Activated T-cell treated with anti-CD3 and anti-CD28 coated beads, Interleukin-2, amount 50 U/mL, for 24 hours (primary cell): Measurements from ENCODE around the gene ALB.

ENCODE experiments used
- DNase-seq: peaks from one replicate; pipeline ENCODE4 v3.0.0-alpha.2; 2020
- H3K27ac Mint-ChIP-seq: 2 replicates; pipeline ENCODE4 v1.8.0; 2020; ENCODE audit warnings: mild to moderate bottlenecking, mixed read lengths
- H3K27me3 Mint-ChIP-seq: 2 replicates; pipeline ENCODE4 v1.8.0; 2020; ENCODE audit warnings: mixed read lengths
- H3K36me3 Mint-ChIP-seq: 2 replicates; pipeline ENCODE4 v1.8.0; 2020; ENCODE audit warnings: low read depth, mixed read lengths
- H3K4me1 Mint-ChIP-seq: 2 replicates; pipeline ENCODE4 v1.8.0; 2020; ENCODE audit warnings: low read depth, mixed read lengths
- H3K4me3 Mint-ChIP-seq: 2 replicates; pipeline ENCODE4 v1.8.0; 2020; ENCODE audit warnings: mild to moderate bottlenecking, moderate library complexity, mixed read lengths
- H3K9me3 Mint-ChIP-seq: 2 replicates; pipeline ENCODE4 v1.8.0; 2020; ENCODE audit warnings: mixed read lengths

ALB gene

DNA sequence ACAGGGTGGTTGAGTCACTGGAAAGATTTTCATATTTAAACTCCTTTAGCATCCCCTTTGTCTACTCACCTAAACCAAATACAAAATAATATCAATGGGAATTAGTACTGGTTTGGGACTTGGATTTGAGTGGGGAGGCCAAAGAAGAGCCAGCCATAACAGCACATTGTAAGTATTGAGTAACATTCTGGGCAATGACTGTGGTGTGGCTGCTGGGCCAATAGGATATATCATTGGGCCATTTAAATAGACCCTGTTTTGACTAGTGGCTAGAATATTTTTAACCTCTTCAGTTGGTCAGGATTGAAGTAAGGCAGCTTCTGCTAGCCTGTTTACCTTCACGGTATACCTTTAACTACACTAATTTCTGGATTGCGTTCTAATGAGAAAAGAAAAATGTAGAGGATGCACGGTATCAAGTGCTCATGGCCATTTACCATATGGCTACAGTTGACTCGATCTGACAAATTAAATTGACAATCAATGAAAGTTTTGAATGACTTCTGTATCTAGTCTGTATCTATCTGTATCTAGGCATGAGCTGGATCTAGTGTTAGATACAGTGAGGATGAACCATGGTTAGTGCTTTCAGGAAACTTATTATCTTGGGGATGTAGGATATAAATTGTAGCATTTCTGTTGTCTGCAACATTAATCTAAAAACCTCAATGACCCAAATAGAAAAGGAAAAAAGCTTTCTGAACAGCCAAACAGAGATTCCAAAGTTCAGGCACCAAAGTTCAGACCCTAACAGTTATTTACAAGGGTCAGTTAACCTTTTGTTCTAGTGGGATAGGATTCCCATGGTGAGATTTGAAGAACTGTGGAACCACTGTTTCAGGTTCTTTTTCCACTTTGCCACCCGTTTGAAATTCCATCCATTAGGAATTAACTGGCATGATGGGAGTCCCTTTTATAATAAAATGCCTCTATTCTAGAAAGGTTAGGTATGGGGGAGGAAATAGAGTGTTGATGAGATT is 6.8 kb upstream of the ALB start:
- Mint-ChIP-seq H3K4me1 (no peaks in the 10 kb centered on the region), H3K4me3 (no peak overlapping the region), H3K27me3 (peaks cover 12% of the 10 kb centered on the region), H3K9me3 (no peaks in the 10 kb centered on the region), H3K27ac (no peak overlapping the region), H3K36me3 (no peaks in the 10 kb centered on the region)
- no peak for DNase-seq

DNA sequence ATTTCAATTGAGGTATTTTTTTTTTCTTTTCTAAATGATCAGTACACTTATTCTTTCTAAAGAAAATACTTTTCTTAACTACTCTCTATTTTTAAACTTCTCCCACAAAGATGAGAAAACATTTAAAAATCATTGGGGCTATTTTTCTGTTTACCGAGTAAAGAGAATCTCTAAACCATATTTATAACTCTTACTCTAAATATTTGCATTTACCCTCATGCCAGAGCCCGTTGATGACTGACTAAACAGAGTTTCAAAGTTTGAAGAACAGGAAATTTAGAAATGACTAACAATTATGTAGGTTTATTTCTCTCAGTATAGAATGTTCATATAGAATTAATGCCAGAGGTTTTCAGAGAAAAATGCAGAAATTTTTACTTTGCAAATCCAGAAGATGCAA is 2.7 kb upstream of the ALB start:
- H3K27ac Mint-ChIP-seq: no peak overlapping the region
- peaks cover 7% of the 10 kb centered on the region for H3K27me3 Mint-ChIP-seq
- H3K4me1 Mint-ChIP-seq: no peaks in the 10 kb centered on the region
- no peak overlapping the region for H3K4me3 Mint-ChIP-seq
- no peaks in the 10 kb centered on the region for H3K9me3 Mint-ChIP-seq
- no peaks in the 10 kb centered on the region for H3K36me3 Mint-ChIP-seq
- no peak for DNase-seq

DNA sequence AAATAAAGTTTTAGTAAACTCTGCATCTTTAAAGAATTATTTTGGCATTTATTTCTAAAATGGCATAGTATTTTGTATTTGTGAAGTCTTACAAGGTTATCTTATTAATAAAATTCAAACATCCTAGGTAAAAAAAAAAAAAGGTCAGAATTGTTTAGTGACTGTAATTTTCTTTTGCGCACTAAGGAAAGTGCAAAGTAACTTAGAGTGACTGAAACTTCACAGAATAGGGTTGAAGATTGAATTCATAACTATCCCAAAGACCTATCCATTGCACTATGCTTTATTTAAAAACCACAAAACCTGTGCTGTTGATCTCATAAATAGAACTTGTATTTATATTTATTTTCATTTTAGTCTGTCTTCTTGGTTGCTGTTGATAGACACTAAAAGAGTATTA is 370 bp downstream of the ALB start:
- no peaks in the 10 kb centered on the region for H3K4me1 Mint-ChIP-seq
- no peak for DNase-seq
- H3K4me3 Mint-ChIP-seq: no peak overlapping the region
- no peaks in the 10 kb centered on the region for H3K36me3 Mint-ChIP-seq
- no peaks in the 10 kb centered on the region for H3K27me3 Mint-ChIP-seq
- no peak overlapping the region for H3K27ac Mint-ChIP-seq
- no peaks in the 10 kb centered on the region for H3K9me3 Mint-ChIP-seq

- H3K9me3 Mint-ChIP-seq: no peaks in the 10 kb centered on the region
- no peak for DNase-seq
- H3K4me1 Mint-ChIP-seq: no peaks in the 10 kb centered on the region
- no peaks in the 10 kb centered on the region for H3K27me3 Mint-ChIP-seq
- H3K36me3 Mint-ChIP-seq: no peaks in the 10 kb centered on the region
- no peak overlapping the region for H3K27ac Mint-ChIP-seq
- H3K4me3 Mint-ChIP-seq: no peak overlapping the region
These were observed 1.1 kb downstream of the ALB start for GRCh38 chr4:73405138-73405537.

- Mint-ChIP-seq H3K36me3 (no peaks in the 10 kb centered on the region), H3K27ac (no peak overlapping the region), H3K27me3 (no peaks in the 10 kb centered on the region), H3K4me3 (no peak overlapping the region), H3K9me3 (no peaks in the 10 kb centered on the region), H3K4me1 (no peaks in the 10 kb centered on the region)
- no peak for DNase-seq
These were observed 2.4 kb downstream of the ALB start for GRCh38 chr4:73406548-73406875.

DNA sequence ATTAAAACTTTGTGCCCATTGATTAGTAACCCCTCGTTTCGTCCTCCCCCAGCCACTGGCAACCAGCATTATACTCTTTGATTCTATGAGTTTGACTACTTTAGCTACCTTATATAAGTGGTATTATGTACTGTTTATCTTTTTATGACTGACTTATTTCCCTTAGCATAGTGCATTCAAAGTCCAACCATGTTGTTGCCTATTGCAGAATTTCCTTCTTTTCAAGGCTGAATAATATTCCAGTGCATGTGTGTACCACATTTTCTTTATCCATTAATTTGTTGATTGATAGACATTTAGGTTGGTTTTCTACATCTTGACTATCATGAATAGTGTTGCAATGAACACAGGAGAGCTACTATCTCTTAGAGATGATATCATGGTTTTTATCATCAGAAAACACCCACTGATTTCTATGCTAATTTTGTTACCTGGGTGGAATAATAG is 3.2 kb downstream of the ALB start:
- H3K9me3 Mint-ChIP-seq: no peaks in the 10 kb centered on the region
- DNase-seq: no peak
- H3K4me3 Mint-ChIP-seq: no peak overlapping the region
- H3K27ac Mint-ChIP-seq: no peak overlapping the region
- H3K36me3 Mint-ChIP-seq: no peaks in the 10 kb centered on the region
- no peaks in the 10 kb centered on the region for H3K27me3 Mint-ChIP-seq
- no peaks in the 10 kb centered on the region for H3K4me1 Mint-ChIP-seq

GRCh38 chr4:73408181-73408867 is 4.2 kb downstream of the ALB start:
- Mint-ChIP-seq H3K9me3 (no peaks in the 10 kb centered on the region), H3K36me3 (no peaks in the 10 kb centered on the region), H3K4me1 (no peaks in the 10 kb centered on the region), H3K27ac (no peak overlapping the region), H3K27me3 (no peaks in the 10 kb centered on the region), H3K4me3 (no peak overlapping the region)
- no peak for DNase-seq

GRCh38 chr4:73409012-73409862 is 5.2 kb downstream of the ALB start:
- H3K36me3 Mint-ChIP-seq: no peaks in the 10 kb centered on the region
- no peak for DNase-seq
- H3K27ac Mint-ChIP-seq: no peak overlapping the region
- H3K4me3 Mint-ChIP-seq: no peak overlapping the region
- H3K4me1 Mint-ChIP-seq: no peaks in the 10 kb centered on the region
- H3K9me3 Mint-ChIP-seq: no peaks in the 10 kb centered on the region
- no peaks in the 10 kb centered on the region for H3K27me3 Mint-ChIP-seq

DNA sequence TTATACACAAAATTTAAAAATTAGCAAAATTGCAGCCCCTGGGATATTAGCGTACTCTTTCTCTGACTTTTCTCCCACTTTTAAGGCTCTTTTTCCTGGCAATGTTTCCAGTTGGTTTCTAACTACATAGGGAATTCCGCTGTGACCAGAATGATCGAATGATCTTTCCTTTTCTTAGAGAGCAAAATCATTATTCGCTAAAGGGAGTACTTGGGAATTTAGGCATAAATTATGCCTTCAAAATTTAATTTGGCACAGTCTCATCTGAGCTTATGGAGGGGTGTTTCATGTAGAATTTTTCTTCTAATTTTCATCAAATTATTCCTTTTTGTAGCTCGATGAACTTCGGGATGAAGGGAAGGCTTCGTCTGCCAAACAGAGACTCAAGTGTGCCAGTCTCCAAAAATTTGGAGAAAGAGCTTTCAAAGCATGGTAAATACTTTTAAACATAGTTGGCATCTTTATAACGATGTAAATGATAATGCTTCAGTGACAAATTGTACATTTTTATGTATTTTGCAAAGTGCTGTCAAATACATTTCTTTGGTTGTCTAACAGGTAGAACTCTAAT is 6.0 kb downstream of the ALB start:
- no peak overlapping the region for H3K4me3 Mint-ChIP-seq
- no peak overlapping the region for H3K27ac Mint-ChIP-seq
- no peaks in the 10 kb centered on the region for H3K4me1 Mint-ChIP-seq
- no peaks in the 10 kb centered on the region for H3K9me3 Mint-ChIP-seq
- no peaks in the 10 kb centered on the region for H3K27me3 Mint-ChIP-seq
- H3K36me3 Mint-ChIP-seq: no peaks in the 10 kb centered on the region
- no peak for DNase-seq

DNA sequence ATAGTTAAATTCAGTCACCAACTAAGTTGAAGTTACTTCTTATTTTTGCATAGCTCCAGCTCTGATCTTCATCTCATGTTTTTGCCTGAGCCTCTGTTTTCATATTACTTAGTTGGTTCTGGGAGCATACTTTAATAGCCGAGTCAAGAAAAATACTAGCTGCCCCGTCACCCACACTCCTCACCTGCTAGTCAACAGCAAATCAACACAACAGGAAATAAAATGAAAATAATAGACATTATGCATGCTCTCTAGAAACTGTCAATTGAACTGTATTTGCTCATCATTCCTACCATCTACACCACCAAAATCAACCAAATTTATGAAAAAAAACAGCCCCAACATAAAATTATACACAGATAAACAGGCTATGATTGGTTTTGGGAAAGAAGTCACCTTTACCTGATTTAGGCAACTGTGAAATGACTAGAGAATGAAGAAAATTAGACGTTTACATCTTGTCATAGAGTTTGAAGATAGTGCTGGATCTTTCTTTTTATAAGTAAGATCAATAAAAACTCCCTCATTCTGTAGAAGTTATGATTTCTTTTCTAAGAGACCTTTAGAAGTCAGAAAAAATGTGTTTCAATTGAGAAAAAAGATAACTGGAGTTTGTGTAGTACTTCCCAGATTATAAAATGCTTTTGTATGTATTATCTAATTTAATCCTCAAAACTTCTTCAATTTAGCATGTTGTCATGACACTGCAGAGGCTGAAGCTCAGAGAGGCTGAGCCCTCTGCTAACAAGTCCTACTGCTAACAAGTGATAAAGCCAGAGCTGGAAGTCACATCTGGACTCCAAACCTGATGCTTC is 7.0 kb downstream of the ALB start:
- Mint-ChIP-seq H3K36me3 (no peaks in the 10 kb centered on the region), H3K9me3 (no peaks in the 10 kb centered on the region), H3K27ac (no peak overlapping the region), H3K27me3 (no peaks in the 10 kb centered on the region), H3K4me1 (no peaks in the 10 kb centered on the region), H3K4me3 (no peak overlapping the region)
- DNase-seq: no peak

DNA sequence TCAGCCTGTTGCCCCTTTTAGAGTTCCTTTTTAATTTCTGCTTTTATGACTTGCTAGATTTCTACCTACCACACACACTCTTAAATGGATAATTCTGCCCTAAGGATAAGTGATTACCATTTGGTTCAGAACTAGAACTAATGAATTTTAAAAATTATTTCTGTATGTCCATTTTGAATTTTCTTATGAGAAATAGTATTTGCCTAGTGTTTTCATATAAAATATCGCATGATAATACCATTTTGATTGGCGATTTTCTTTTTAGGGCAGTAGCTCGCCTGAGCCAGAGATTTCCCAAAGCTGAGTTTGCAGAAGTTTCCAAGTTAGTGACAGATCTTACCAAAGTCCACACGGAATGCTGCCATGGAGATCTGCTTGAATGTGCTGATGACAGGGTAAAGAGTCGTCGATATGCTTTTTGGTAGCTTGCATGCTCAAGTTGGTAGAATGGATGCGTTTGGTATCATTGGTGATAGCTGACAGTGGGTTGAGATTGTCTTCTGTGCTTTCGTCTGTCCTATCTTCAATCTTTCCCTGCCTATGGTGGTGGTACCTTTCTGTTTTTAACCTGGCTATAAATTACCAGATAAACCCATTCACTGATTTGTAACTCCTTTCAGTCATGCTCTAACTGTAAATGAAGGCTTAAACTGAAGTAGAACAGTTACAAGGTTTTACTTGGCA is 7.8 kb downstream of the ALB start:
- no peak overlapping the region for H3K4me3 Mint-ChIP-seq
- no peaks in the 10 kb centered on the region for H3K27me3 Mint-ChIP-seq
- no peak for DNase-seq
- no peaks in the 10 kb centered on the region for H3K9me3 Mint-ChIP-seq
- H3K36me3 Mint-ChIP-seq: no peaks in the 10 kb centered on the region
- H3K4me1 Mint-ChIP-seq: no peaks in the 10 kb centered on the region
- H3K27ac Mint-ChIP-seq: no peak overlapping the region

GRCh38 chr4:73413294-73413755 is 9.2 kb downstream of the ALB start:
- Mint-ChIP-seq H3K9me3 (no peaks in the 10 kb centered on the region), H3K4me3 (no peak overlapping the region), H3K27ac (no peak overlapping the region), H3K36me3 (no peaks in the 10 kb centered on the region), H3K4me1 (no peaks in the 10 kb centered on the region), H3K27me3 (no peaks in the 10 kb centered on the region)
- no peak for DNase-seq

DNA sequence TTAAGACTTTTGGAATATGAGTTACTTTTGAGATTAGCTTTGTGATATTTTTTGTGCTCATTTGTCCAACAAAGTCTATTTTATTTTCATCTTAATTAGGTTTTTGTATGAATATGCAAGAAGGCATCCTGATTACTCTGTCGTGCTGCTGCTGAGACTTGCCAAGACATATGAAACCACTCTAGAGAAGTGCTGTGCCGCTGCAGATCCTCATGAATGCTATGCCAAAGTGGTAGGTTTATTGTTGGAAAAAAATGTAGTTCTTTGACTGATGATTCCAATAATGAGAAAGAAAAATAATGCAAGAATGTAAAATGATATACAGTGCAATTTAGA is 10.8 kb downstream of the ALB start:
- Mint-ChIP-seq H3K4me3 (no peak overlapping the region), H3K27me3 (no peaks in the 10 kb centered on the region), H3K4me1 (no peaks in the 10 kb centered on the region), H3K27ac (no peak overlapping the region), H3K36me3 (no peaks in the 10 kb centered on the region), H3K9me3 (no peaks in the 10 kb centered on the region)
- no peak for DNase-seq
